Retina (tissue), 1 donor: ENCODE results near the gene PRPF6.
A peak's percentile ranks its signal among the peaks of the same experiment; 100 is the strongest.
"Not testable (repeated sequence)": the region's sequence is repeated elsewhere in the genome, so short reads cannot be mapped to it uniquely, and the experiment has no call there.

Source experiments
- DNase-seq: peaks from one replicate; pipeline ENCODE4 v3.0.0-alpha.2; 2016

PRPF6 gene

GRCh38 chr20:63961664-63962425 lies 19.1 kb upstream of the PRPF6 start:
- no peak for DNase-seq

GRCh38 chr20:63962426-63963347 lies 18.2 kb upstream of the PRPF6 start:
- DNase-seq: no peak

GRCh38 chr20:63963348-63963741 lies 17.6 kb upstream of the PRPF6 start:
- DNase-seq: no peak

GRCh38 chr20:63963784-63964301 lies 17.1 kb upstream of the PRPF6 start:
- no peak for DNase-seq

- peak; percentile 1 for DNase-seq
Measured at GRCh38 chr20:63964412-63964811, 16.5 kb upstream of the PRPF6 start.

GRCh38 chr20:63966172-63966943 lies 14.6 kb upstream of the PRPF6 start:
- DNase-seq: no peak

- no peak for DNase-seq
Measured at GRCh38 chr20:63966944-63967322, 14.0 kb upstream of the PRPF6 start.

- DNase-seq: no peak
Measured at GRCh38 chr20:63967330-63968135, 13.4 kb upstream of the PRPF6 start.

- DNase-seq: no peak
Measured at GRCh38 chr20:63968136-63968927, 12.6 kb upstream of the PRPF6 start.

- DNase-seq: peak; percentile 26
Measured at GRCh38 chr20:63968928-63969760, 11.8 kb upstream of the PRPF6 start.

GRCh38 chr20:63969838-63970713 lies 10.9 kb upstream of the PRPF6 start, which contains the start of gene ZNF512B:
TSS of gene ZNF512B (minus strand) at chr20:63969930. CDS start at chr20:63967950, 1,980 bp downstream.
- peak; percentile 57 for DNase-seq

GRCh38 chr20:63970714-63971431 lies 10.1 kb upstream of the PRPF6 start:
- no peak for DNase-seq

- not testable (repeated sequence) for DNase-seq
Measured at GRCh38 chr20:63971960-63972311, 9.0 kb upstream of the PRPF6 start.

GRCh38 chr20:63972312-63973159 lies 8.4 kb upstream of the PRPF6 start:
- DNase-seq: no peak

- DNase-seq: no peak
Measured at GRCh38 chr20:63973160-63973479, 7.8 kb upstream of the PRPF6 start.

- DNase-seq: peak; percentile 93
Measured at GRCh38 chr20:63973636-63974401, 7.1 kb upstream of the PRPF6 start.
